Measurements from ENCODE around the gene OTUD5. TPM values are rescaled to one million over a fixed set of nuclear protein-coding genes. Genes with fewer than 3 reads are reported as not detected.

Gene OTUD5
- total RNA-seq, 1 donor, result 26.0 TPM

GRCh38 chrX:48938721-48939425 is 18.5 kb downstream of the OTUD5 start:
- H3K4me3 ChIP-seq (ENCODE audit: low read depth, low read length), result no peak overlapping the region
- no peak for TF ChIP-seq CTCF (IDR thresholded peaks at IDR 0.05; ENCODE audit: insufficient read depth, low read length)
- DNase-seq (ENCODE audit: low read depth), result no peak

GRCh38 chrX:48937054-48937907 is 20.1 kb downstream of the OTUD5 start:
- no peak for DNase-seq (ENCODE audit: low read depth)
- H3K4me3 ChIP-seq (ENCODE audit: low read depth, low read length), result no peak overlapping the region
- no peak for TF ChIP-seq CTCF (IDR thresholded peaks at IDR 0.05; ENCODE audit: insufficient read depth, low read length)

GRCh38 chrX:48936429-48937053 is 20.9 kb downstream of the OTUD5 start:
- no peak overlapping the region for H3K4me3 ChIP-seq (ENCODE audit: low read depth, low read length)
- no peak for TF ChIP-seq CTCF (IDR thresholded peaks at IDR 0.05; ENCODE audit: insufficient read depth, low read length)
- no peak for DNase-seq (ENCODE audit: low read depth)

GRCh38 chrX:48935301-48935670 is 22.1 kb downstream of the OTUD5 start:
- TF ChIP-seq CTCF (IDR thresholded peaks at IDR 0.05; ENCODE audit: insufficient read depth, low read length), result no peak

GRCh38 chrX:48934581-48935300 is 22.7 kb downstream of the OTUD5 start:
- TF ChIP-seq CTCF (IDR thresholded peaks at IDR 0.05; ENCODE audit: insufficient read depth, low read length), result no peak
- no peak overlapping the region for H3K4me3 ChIP-seq (ENCODE audit: low read depth, low read length)
- no peak for DNase-seq (ENCODE audit: low read depth)

More at GRCh38 chrX:48935301-48935670, 22.1 kb downstream of the OTUD5 start:
- H3K4me3 ChIP-seq (ENCODE audit: low read depth, low read length), result no peak overlapping the region
- no peak for DNase-seq (ENCODE audit: low read depth)

- no peak for DNase-seq (ENCODE audit: low read depth)
- no peak overlapping the region for H3K4me3 ChIP-seq (ENCODE audit: low read depth, low read length)
- no peak for TF ChIP-seq CTCF (IDR thresholded peaks at IDR 0.05; ENCODE audit: insufficient read depth, low read length)
Observed at GRCh38 chrX:48933757-48934156, 23.6 kb downstream of the OTUD5 start.
